OCI-LY1 (cell line): Measurements from ENCODE around the gene PRDM1.

Experiments
- CTCF ChIP-seq: fragments of 200-600 bp; sonication (generic), shearing (Covaris generic); IDR thresholded peaks from 2 replicates; pipeline ENCODE4 v1.5.1; 2017; ENCODE audit warnings: mild to moderate bottlenecking, antibody characterized with exemption, low read length, moderate library complexity, mixed read lengths
- EZH2 ChIP-seq: fragments of 200-600 bp; sonication (generic), shearing (Covaris generic); IDR thresholded peaks from 2 replicates; pipeline ENCODE4 v1.8.0; 2017; ENCODE audit warnings: borderline replicate concordance, mixed run types, mild to moderate bottlenecking, antibody characterized with exemption, low read length, moderate library complexity, mixed read lengths

GRCh38 chr6:106077170-106077569 is 9.0 kb upstream of the PRDM1 start:
- TF ChIP-seq CTCF (no peak), EZH2 (no peak)
